Kidney (tissue), 14 donors: ENCODE results near the gene FAF2. TPM values are rescaled to one million over a fixed set of nuclear protein-coding genes. Genes with fewer than 3 reads are reported as not detected.

Source experiments
- DNase-seq, 5 donors: peaks; one replicate each; pipeline ENCODE4 v3.0.0-alpha.2; 2013 to 2020
- FAIRE-seq: peaks from 2 replicates; lab custom pipeline; 2012; peaks lifted over from hg19 to GRCh38; lab: Jason Lieb, UNC
- H3K27ac ChIP-seq, 2 donors: one replicate each; pipeline ENCODE4 v1.7.0; 2013; ENCODE audit warnings: low read depth in 2 of 2, low read length in 2 of 2, inconsistent platforms in 1 of 2
- H3K27me3 ChIP-seq: one replicate; pipeline ENCODE4 v1.7.1; 2013; ENCODE audit warnings: low read length, inconsistent platforms; ENCODE audit not compliant: control insufficient read depth, insufficient read depth
- H3K36me3 ChIP-seq, 3 donors: one replicate each; pipeline versions ENCODE4 v1.7.0 to v1.7.1; 2013; ENCODE audit warnings: low read length in 3 of 3, control low read depth in 1 of 3, inconsistent platforms in 1 of 3; ENCODE audit not compliant: insufficient read depth in 3 of 3, control insufficient read depth in 2 of 3
- H3K4me1 ChIP-seq, 3 donors: one replicate each; pipeline versions ENCODE4 v1.7.0 to v1.7.1; 2013; ENCODE audit warnings: low read length in 3 of 3, inconsistent platforms in 1 of 3, low read depth in 1 of 3; ENCODE audit not compliant: control insufficient read depth in 2 of 3, insufficient read depth in 2 of 3
- H3K4me3 ChIP-seq, 3 donors: one replicate each; pipeline versions ENCODE4 v1.7.0 to v1.8.1; 2013; ENCODE audit warnings: low read length in 3 of 3, control low read depth in 1 of 3, inconsistent platforms in 1 of 3
- H3K9ac ChIP-seq, 3 donors: one replicate each; pipeline versions ENCODE4 v1.7.0 to v1.7.1; 2013; ENCODE audit warnings: low read length in 3 of 3, control low read depth in 1 of 3, inconsistent platforms in 1 of 3
- H3K9me3 ChIP-seq, 3 donors: one replicate each; pipeline versions ENCODE4 v1.7.0 to v1.7.1; 2013; ENCODE audit warnings: low read length in 3 of 3, control low read depth in 1 of 3, inconsistent platforms in 1 of 3; ENCODE audit not compliant: control insufficient read depth in 2 of 3, insufficient read depth in 1 of 3
- intact Hi-C: fragments of 100-400 bp; cut with DNase I; formaldehyde crosslinking; loops from one replicate; pipeline ENCODE4 v1.11.1; 2022
- polyA plus RNA-seq: library from polyadenylated mRNA; stranded (reverse); fragments of 350-450 nt; fragmentation: Illumina TruSeq; extraction: RNeasy Lipid Tissue Mini Kit (QIAGEN cat#74804); gene quantifications from one replicate; pipeline ENCODE4 v1.2.3, GENCODE V29; 2014; ENCODE audit warnings: low read depth, low replicate concordance; ENCODE audit not compliant: insufficient read depth
- total RNA-seq: library from RNA; stranded (reverse); fragmentation: NEBNext Ultra II Directional; extraction: Animal tissue kit (Norgen Biotek cat#: 25700); gene quantifications from one replicate; pipeline ENCODE4 v1.2.1, GENCODE V29; 2021
- TF ChIP-seq, protein P1 (sequence below): IDR thresholded peaks from 3 replicates; pipeline ENCODE4 v1.5.1; 2012; ENCODE audit warnings: mild to moderate bottlenecking, moderate library complexity, borderline replicate concordance; ENCODE audit not compliant: insufficient read depth; ENCODE audit errors: extremely low read depth
- donor health status: control.
- donor health status: control.
- donor health status: control.
- donor health status: control.
- donor health status: control.
- donor health status: DM: yes; HTN: yes; CAD: no.
- donor health status: Normal renal cell carcinoma (clear cell type).

The FAF2 gene
- total and polyA plus RNA-seq, 2 donors from 2014 or later, result 11.1 to 31.7 TPM

DNA sequence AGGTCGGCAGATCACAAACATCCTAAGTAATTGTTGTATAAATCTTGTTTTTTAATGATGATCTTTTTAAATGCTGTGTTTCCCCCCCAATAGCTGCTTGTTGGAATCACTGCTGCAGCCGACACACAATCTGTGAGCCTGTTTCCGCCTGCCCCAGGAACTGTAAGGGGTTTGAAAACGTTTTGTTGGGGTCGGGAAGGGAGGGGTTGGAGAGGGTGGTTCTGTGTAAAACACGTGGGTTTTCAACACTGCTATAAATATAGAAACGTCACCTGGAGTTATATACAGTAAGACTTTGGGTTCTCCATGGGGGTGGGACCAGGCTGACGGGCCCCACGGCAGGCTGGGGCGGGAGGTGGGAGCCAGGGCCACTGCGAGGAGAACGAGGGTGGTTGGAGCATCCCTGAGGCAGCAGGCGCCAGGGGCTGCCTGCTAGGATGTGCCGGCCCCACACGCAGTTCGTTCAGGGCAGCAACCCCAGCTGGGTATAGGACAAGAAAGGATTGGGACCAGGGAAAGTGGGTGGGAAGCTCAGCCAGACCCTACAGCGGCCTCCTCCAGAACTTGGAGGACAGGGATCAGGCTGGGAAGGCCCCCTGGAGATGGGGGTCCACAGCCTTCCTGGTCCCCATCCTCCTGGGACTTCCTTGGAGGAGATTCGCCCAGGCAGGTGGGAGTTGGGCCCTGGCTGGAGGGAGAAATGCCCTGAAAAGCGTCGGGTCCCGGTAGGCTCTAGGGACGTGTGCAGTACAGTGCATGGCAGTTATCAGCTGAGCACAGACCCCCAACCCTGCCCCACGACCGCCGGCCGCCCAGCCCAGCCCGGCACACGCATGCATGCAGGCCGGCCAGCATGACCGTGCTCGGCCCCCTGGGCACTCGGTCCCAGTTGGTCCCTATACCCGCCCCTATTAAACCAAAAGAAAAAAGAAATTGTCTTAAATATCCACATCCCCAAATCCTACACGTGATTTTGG lies 79.3 kb downstream of the FAF2 start:
- no peaks in the 10 kb centered on the region for H3K27me3 ChIP-seq

DNA sequence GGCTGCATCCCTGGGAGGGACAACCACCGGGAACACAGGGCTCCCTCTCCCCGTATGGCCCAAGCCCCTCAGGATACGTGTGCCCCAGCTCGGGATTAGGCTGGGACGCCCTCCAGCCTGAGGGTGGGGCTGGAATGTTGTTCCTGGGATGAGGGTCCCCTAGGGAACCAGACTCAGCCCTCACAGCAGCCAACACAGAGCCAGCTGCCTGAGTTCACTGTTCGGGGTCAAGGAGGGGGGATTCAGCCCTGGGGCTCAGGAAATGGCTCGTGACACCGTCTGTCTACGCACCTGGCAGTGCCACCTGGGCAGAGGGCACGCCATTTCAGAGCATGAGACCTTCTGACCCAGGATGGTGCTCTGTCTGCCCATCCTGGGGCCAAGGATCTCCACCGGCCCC lies 80.1 kb downstream of the FAF2 start:
- TF ChIP-seq, protein P1, sequence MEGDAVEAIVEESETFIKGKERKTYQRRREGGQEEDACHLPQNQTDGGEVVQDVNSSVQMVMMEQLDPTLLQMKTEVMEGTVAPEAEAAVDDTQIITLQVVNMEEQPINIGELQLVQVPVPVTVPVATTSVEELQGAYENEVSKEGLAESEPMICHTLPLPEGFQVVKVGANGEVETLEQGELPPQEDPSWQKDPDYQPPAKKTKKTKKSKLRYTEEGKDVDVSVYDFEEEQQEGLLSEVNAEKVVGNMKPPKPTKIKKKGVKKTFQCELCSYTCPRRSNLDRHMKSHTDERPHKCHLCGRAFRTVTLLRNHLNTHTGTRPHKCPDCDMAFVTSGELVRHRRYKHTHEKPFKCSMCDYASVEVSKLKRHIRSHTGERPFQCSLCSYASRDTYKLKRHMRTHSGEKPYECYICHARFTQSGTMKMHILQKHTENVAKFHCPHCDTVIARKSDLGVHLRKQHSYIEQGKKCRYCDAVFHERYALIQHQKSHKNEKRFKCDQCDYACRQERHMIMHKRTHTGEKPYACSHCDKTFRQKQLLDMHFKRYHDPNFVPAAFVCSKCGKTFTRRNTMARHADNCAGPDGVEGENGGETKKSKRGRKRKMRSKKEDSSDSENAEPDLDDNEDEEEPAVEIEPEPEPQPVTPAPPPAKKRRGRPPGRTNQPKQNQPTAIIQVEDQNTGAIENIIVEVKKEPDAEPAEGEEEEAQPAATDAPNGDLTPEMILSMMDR, result no peak
- peak in 1 of 5 donors; percentile 53 for DNase-seq
- no peaks in the 10 kb centered on the region for H3K9me3 ChIP-seq

More for the DNA sequence above, 79.3 kb downstream of the FAF2 start:
- H3K4me3 ChIP-seq, result no peak overlapping the region
- H3K9ac ChIP-seq, result no peak overlapping the region
- no peaks in the 10 kb centered on the region for H3K4me1 ChIP-seq
- H3K9me3 ChIP-seq, result no peaks in the 10 kb centered on the region
- H3K36me3 ChIP-seq, result peaks cover 0 to 27% (median 15%) of the 10 kb centered on the region in 3 donors
- no peak overlapping the region for H3K27ac ChIP-seq
- intact Hi-C loops, result no loop called here
- FAIRE-seq (no peak), DNase-seq (peak in 1 of 5 donors; percentile 61)
- TF ChIP-seq, protein P1, result no peak

DNA sequence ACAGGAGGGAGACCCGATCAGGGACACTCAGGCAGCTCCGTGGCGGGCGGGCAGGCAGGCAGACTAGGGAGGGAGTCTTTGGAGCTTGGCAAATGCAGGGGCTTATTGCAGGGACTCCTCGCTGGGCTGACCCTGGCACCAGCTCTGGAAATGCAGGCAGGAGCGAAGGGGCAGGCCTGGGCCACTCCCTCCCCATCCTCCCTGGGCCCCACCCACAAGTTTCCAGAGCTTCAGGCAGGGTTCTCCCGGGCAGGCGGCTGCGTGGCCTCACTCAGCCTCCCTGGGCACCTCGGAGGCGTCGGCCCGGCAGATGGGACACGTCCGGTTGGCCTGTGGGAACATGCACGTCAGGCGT lies 80.6 kb downstream of the FAF2 start:
- H3K36me3 ChIP-seq, result peaks cover 0 to 27% (median 15%) of the 10 kb centered on the region in 3 donors
- TF ChIP-seq, protein P1, result no peak

More for the DNA sequence above, 80.1 kb downstream of the FAF2 start:
- Histone ChIP-seq H3K4me3 (no peak overlapping the region), H3K27ac (no peak overlapping the region), H3K4me1 (peaks cover 0 to 5% (median 0%) of the 10 kb centered on the region in 3 donors), H3K9ac (no peak overlapping the region), H3K27me3 (no peaks in the 10 kb centered on the region), H3K36me3 (peaks cover 0 to 27% (median 15%) of the 10 kb centered on the region in 3 donors)
- FAIRE-seq, result no peak
- intact Hi-C loops, result no loop called here

More for the DNA sequence above, 80.6 kb downstream of the FAF2 start:
- no peak overlapping the region for H3K27ac ChIP-seq
- intact Hi-C loops, result no loop called here
- H3K9me3 ChIP-seq, result no peaks in the 10 kb centered on the region
- H3K9ac ChIP-seq, result no peak overlapping the region
- H3K4me3 ChIP-seq, result no peak overlapping the region
- FAIRE-seq (no peak), DNase-seq (peak in 1 of 5 donors; percentile 75)
- H3K4me1 ChIP-seq, result peaks cover 0 to 10% (median 2%) of the 10 kb centered on the region in 3 donors
- H3K27me3 ChIP-seq, result no peaks in the 10 kb centered on the region
